Lung (tissue), 12 donors: ENCODE data around the gene STX16. TPM values are rescaled to one million over a fixed set of nuclear protein-coding genes. Genes with fewer than 3 reads are reported as not detected.

Experiments
- ATAC-seq: fragments of 200-7000 bp; cut with Tn5 transposase; one replicate; pipeline ENCODE4 v1.9.1; 2020; ENCODE audit warnings: moderate number of reproducible peaks; ENCODE audit not compliant: insufficient read depth, low FRiP score
- DNase-seq, 3 donors: peaks; one replicate each; pipeline ENCODE4 v3.0.0-alpha.2; 2013 to 2017
- H3K27ac ChIP-seq, 2 donors: one replicate each; pipeline ENCODE4 v1.5.1; 2013; ENCODE audit warnings: mild to moderate bottlenecking in 2 of 2, moderate library complexity in 2 of 2, control low read depth in 1 of 2, inconsistent platforms in 1 of 2, low read depth in 1 of 2, low read length in 1 of 2
- H3K27me3 ChIP-seq, 3 donors: one replicate each; pipeline ENCODE4 v1.5.1; 2013; ENCODE audit warnings: low read length in 2 of 3; ENCODE audit not compliant: control insufficient read depth in 3 of 3, insufficient read depth in 3 of 3
- H3K36me3 ChIP-seq, 4 donors: one replicate each; pipeline ENCODE4 v1.5.1; 2013; ENCODE audit warnings: low read length in 4 of 4, mild to moderate bottlenecking in 1 of 4, moderate library complexity in 1 of 4; ENCODE audit not compliant: control insufficient read depth in 4 of 4, insufficient read depth in 4 of 4
- H3K4me1 ChIP-seq, 5 donors: one replicate each; pipeline ENCODE4 v1.5.1; 2013; ENCODE audit warnings: low read length in 5 of 5, mild to moderate bottlenecking in 2 of 5, moderate library complexity in 1 of 5; ENCODE audit not compliant: control insufficient read depth in 5 of 5, insufficient read depth in 5 of 5
- H3K4me3 ChIP-seq: one replicate; pipeline ENCODE4 v1.5.1; 2013; ENCODE audit warnings: mild to moderate bottlenecking, control low read depth, moderate library complexity
- H3K9ac ChIP-seq, 2 donors: one replicate each; pipeline ENCODE4 v1.5.1; 2013; ENCODE audit warnings: low read length in 2 of 2, control low read depth in 1 of 2; ENCODE audit not compliant: insufficient read depth in 1 of 2
- H3K9me3 ChIP-seq, 4 donors: one replicate each; pipeline ENCODE4 v1.5.1; 2013; ENCODE audit warnings: low read length in 3 of 4, mild to moderate bottlenecking in 1 of 4, moderate library complexity in 1 of 4; ENCODE audit not compliant: control insufficient read depth in 4 of 4, insufficient read depth in 3 of 4
- CTCF ChIP-seq: IDR thresholded peaks from 2 replicates; pipeline ENCODE4 v1.5.1; 2012; ENCODE audit warnings: mild to moderate bottlenecking; ENCODE audit errors: control extremely low read depth, extremely low read depth
- WGBS, 2 donors: extraction: QIAGEN DNeasy Blood & Tissue Kit; methylation state at CpG; one replicate each; pipeline ENCODE4 v1.1.7; 2013; 5-methylcytosine and 5-hydroxymethylcytosine counted together
- polyA plus RNA-seq, 2 donors: library from polyadenylated mRNA; stranded (reverse); fragments of 200-250 nt; gene quantifications; one replicate each; pipeline ENCODE4 v1.2.1, GENCODE V29; 2013
- total RNA-seq, 2 donors: library from RNA; depleted of rRNA in 1 of 2; stranded (reverse); fragments of >200 nt in 1 of 2; gene quantifications; one replicate each; pipeline ENCODE4 v1.2.1, GENCODE V29; 2014 to 2021
- donor health status: control.
- donor health status: control.
- donor health status: Bipolar disorder and iron deficiency.
- donor health status: healthy.
- donor health status: DM: yes; HTN: yes; CAD: no.

STX16 gene
- total and polyA plus RNA-seq, 4 donors: 37.1 to 85.2 (median 46.9) TPM

GRCh38 chr20:58664883-58665282 lies 13.8 kb downstream of the STX16 start:
- H3K4me3 ChIP-seq: no peak overlapping the region
- peaks cover 9 to 28% (median 20%) of the 10 kb centered on the region in 4 donors for H3K36me3 ChIP-seq
- 81 to 94% methylated on average over 5 of the region's 5 CpGs for WGBS, 2 donors
- ATAC-seq (no peak), DNase-seq (no peak)
- no peak for TF ChIP-seq CTCF
- peaks cover 0 to 4% (median 0%) of the 10 kb centered on the region in 5 donors for H3K4me1 ChIP-seq
- no peaks in the 10 kb centered on the region for H3K9me3 ChIP-seq
- H3K27ac ChIP-seq: no peak overlapping the region
- no peak overlapping the region for H3K9ac ChIP-seq
- H3K27me3 ChIP-seq: no peaks in the 10 kb centered on the region

GRCh38 chr20:58665606-58666005 lies 14.5 kb downstream of the STX16 start:
- Histone ChIP-seq H3K9ac (no peak overlapping the region), H3K4me1 (peaks cover 0 to 3% (median 0%) of the 10 kb centered on the region in 5 donors), H3K36me3 (peaks cover 12 to 34% (median 22%) of the 10 kb centered on the region in 4 donors), H3K27ac (no peak overlapping the region), H3K9me3 (no peaks in the 10 kb centered on the region), H3K27me3 (no peaks in the 10 kb centered on the region), H3K4me3 (no peak overlapping the region)
- 86 to 89% methylated on average over 11 of the region's 11 CpGs for WGBS, 2 donors
- no peak for ATAC-seq
- TF ChIP-seq CTCF: no peak
- DNase-seq: no peak

- peaks cover 13 to 39% (median 25%) of the 10 kb centered on the region in 4 donors for H3K36me3 ChIP-seq
- H3K9ac ChIP-seq: no peak overlapping the region
- ATAC-seq (no peak), DNase-seq (no peak)
- TF ChIP-seq CTCF: no peak
- no peak overlapping the region for H3K4me3 ChIP-seq
- no peaks in the 10 kb centered on the region for H3K9me3 ChIP-seq
- WGBS, 2 donors: 68 to 79% methylated on average over 7 of the region's 7 CpGs
- H3K27me3 ChIP-seq: no peaks in the 10 kb centered on the region
- H3K27ac ChIP-seq: no peak overlapping the region
- H3K4me1 ChIP-seq: peaks cover 0 to 2% (median 0%) of the 10 kb centered on the region in 5 donors
These were observed 15.6 kb downstream of the STX16 start for GRCh38 chr20:58666702-58667101.

- Histone ChIP-seq H3K36me3 (peaks cover 17 to 39% (median 26%) of the 10 kb centered on the region in 4 donors), H3K9me3 (no peaks in the 10 kb centered on the region), H3K9ac (no peak overlapping the region), H3K4me1 (peaks cover 0 to 2% (median 0%) of the 10 kb centered on the region in 5 donors), H3K4me3 (no peak overlapping the region), H3K27ac (no peak overlapping the region), H3K27me3 (no peaks in the 10 kb centered on the region)
- DNase-seq (no peak), ATAC-seq (no peak)
- no peak for TF ChIP-seq CTCF
- 84 to 94% methylated on average over 5 of the region's 5 CpGs for WGBS, 2 donors
These were observed 16.9 kb downstream of the STX16 start for GRCh38 chr20:58667975-58668374.
